OCI-LY7 (cell line): ENCODE measurements around the gene MIAT.

Source experiments
- CTCF ChIP-seq: fragments of 200-600 bp; sonication (generic); conservative IDR thresholded peaks from 2 replicates; pipeline ENCODE4 v1.5.1; 2014; ENCODE audit warnings: mild to moderate bottlenecking, antibody characterized with exemption, low read length, moderate library complexity, mixed read lengths
- EZH2phosphoT487 ChIP-seq: fragments of 200-600 bp; sonication (generic); IDR thresholded peaks from 2 replicates; pipeline ENCODE4 v1.6.1; 2018; ENCODE audit warnings: low read depth, borderline replicate concordance, mild to moderate bottlenecking, mixed run types, antibody characterized with exemption, low read length, moderate library complexity, mixed read lengths

- TF ChIP-seq CTCF (no peak), EZH2phosphoT487 (no peak)
Observed at GRCh38 chr22:26612652-26613051, 44.7 kb upstream of the MIAT start.
